ENCODE data around the gene HUS1. TPM values are rescaled to one million over a fixed set of nuclear protein-coding genes. Genes with fewer than 3 reads are reported as not detected.

Gene HUS1
- total and polyA plus RNA-seq, 2 of the 13 experiments (the other 11 are each of a cell fraction or from before 2014, with no cell fraction given): 14.8 to 16.9 TPM

DNA sequence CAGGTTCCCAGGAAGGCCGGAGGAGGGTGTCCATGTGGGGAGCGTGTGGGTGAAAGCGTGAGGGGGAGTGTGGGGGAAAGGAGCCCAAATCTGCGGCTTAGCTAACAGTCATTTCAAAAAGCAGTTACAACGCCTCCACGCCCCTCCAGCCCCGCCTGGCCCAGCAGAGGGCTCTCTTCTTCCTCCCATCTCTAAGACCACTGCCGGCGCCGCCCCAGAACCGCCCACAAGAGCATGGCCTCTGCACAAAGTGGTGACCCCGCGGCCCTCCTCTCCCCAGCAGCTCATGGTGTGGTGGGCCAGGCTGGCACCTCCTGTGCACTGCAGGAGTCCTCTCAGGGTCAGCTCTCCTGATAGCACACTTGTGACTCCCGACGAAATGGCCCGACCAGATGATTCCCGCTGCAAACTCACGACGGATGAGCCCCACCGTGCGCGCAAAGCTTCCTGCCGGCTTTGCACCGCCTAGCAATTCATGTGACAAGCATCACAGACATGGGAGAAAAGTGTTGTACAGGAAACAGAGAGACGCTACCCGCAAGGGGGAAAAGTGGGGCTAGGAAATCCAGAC lies 12.4 kb upstream of the HUS1 start (continued):
- TF ChIP-seq, protein P1, sequence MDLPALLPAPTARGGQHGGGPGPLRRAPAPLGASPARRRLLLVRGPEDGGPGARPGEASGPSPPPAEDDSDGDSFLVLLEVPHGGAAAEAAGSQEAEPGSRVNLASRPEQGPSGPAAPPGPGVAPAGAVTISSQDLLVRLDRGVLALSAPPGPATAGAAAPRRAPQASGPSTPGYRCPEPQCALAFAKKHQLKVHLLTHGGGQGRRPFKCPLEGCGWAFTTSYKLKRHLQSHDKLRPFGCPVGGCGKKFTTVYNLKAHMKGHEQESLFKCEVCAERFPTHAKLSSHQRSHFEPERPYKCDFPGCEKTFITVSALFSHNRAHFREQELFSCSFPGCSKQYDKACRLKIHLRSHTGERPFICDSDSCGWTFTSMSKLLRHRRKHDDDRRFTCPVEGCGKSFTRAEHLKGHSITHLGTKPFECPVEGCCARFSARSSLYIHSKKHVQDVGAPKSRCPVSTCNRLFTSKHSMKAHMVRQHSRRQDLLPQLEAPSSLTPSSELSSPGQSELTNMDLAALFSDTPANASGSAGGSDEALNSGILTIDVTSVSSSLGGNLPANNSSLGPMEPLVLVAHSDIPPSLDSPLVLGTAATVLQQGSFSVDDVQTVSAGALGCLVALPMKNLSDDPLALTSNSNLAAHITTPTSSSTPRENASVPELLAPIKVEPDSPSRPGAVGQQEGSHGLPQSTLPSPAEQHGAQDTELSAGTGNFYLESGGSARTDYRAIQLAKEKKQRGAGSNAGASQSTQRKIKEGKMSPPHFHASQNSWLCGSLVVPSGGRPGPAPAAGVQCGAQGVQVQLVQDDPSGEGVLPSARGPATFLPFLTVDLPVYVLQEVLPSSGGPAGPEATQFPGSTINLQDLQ (CRISPR knock-in tag; IDR thresholded peaks at IDR 0.05): no peak
- TF ChIP-seq PAX8 (CRISPR knock-in tag; IDR thresholded peaks at IDR 0.05; ENCODE audit: borderline replicate concordance) (no peak), SRF (IDR thresholded peaks at IDR 0.05; ENCODE audit: low read depth, low read length) (no peak), ZNF879 (CRISPR knock-in tag; IDR thresholded peaks at IDR 0.05) (no peak), ZNF674 (CRISPR knock-in tag; IDR thresholded peaks at IDR 0.05; ENCODE audit: low read depth) (no peak), KLF15 (CRISPR knock-in tag; IDR thresholded peaks at IDR 0.05; ENCODE audit: borderline replicate concordance) (no peak), ZNF747 (CRISPR knock-in tag; IDR thresholded peaks at IDR 0.05; ENCODE audit: borderline replicate concordance) (no peak), ZNF543 (CRISPR knock-in tag; IDR thresholded peaks at IDR 0.05) (no peak), ZBTB38 (CRISPR knock-in tag; IDR thresholded peaks at IDR 0.05) (peak; percentile 68; the same call in 1 of the 2 replicates), ZNF235 (CRISPR knock-in tag; IDR thresholded peaks at IDR 0.05; ENCODE audit: borderline replicate concordance) (no peak), CREB1 (IDR thresholded peaks at IDR 0.05) (no peak), CREB1 (CRISPR knock-in tag; IDR thresholded peaks at IDR 0.05) (no peak), ZFP36L2 (CRISPR knock-in tag; IDR thresholded peaks at IDR 0.05) (no peak), CEBPB (IDR thresholded peaks at IDR 0.05; ENCODE audit: borderline replicate concordance, low read depth, low read length) (no peak), SCMH1 (CRISPR knock-in tag; IDR thresholded peaks at IDR 0.05; ENCODE audit: borderline replicate concordance) (no peak), ZNF781 (CRISPR knock-in tag; IDR thresholded peaks at IDR 0.05; ENCODE audit: borderline replicate concordance, not compliant biosample characterization) (no peak), MLLT10 (CRISPR knock-in tag; IDR thresholded peaks at IDR 0.05) (no peak), ZNF333 (CRISPR knock-in tag; IDR thresholded peaks at IDR 0.05; ENCODE audit: borderline replicate concordance) (no peak), NKX3-1 (CRISPR knock-in tag; IDR thresholded peaks at IDR 0.05) (no peak)
- TF ChIP-seq, protein P2, sequence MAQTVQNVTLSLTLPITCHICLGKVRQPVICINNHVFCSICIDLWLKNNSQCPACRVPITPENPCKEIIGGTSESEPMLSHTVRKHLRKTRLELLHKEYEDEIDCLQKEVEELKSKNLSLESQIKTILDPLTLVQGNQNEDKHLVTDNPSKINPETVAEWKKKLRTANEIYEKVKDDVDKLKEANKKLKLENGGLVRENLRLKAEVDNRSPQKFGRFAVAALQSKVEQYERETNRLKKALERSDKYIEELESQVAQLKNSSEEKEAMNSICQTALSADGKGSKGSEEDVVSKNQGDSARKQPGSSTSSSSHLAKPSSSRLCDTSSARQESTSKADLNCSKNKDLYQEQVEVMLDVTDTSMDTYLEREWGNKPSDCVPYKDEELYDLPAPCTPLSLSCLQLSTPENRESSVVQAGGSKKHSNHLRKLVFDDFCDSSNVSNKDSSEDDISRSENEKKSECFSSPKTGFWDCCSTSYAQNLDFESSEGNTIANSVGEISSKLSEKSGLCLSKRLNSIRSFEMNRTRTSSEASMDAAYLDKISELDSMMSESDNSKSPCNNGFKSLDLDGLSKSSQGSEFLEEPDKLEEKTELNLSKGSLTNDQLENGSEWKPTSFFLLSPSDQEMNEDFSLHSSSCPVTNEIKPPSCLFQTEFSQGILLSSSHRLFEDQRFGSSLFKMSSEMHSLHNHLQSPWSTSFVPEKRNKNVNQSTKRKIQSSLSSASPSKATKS (CRISPR knock-in tag; IDR thresholded peaks at IDR 0.05): no peak
- TF ChIP-seq, protein P3, sequence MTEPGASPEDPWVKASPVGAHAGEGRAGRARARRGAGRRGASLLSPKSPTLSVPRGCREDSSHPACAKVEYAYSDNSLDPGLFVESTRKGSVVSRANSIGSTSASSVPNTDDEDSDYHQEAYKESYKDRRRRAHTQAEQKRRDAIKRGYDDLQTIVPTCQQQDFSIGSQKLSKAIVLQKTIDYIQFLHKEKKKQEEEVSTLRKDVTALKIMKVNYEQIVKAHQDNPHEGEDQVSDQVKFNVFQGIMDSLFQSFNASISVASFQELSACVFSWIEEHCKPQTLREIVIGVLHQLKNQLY (CRISPR knock-in tag; IDR thresholded peaks at IDR 0.05): 0 out of 2 replicates have a peak, but pooled peaks have one; percentile 37
- TF ChIP-seq, protein P4, sequence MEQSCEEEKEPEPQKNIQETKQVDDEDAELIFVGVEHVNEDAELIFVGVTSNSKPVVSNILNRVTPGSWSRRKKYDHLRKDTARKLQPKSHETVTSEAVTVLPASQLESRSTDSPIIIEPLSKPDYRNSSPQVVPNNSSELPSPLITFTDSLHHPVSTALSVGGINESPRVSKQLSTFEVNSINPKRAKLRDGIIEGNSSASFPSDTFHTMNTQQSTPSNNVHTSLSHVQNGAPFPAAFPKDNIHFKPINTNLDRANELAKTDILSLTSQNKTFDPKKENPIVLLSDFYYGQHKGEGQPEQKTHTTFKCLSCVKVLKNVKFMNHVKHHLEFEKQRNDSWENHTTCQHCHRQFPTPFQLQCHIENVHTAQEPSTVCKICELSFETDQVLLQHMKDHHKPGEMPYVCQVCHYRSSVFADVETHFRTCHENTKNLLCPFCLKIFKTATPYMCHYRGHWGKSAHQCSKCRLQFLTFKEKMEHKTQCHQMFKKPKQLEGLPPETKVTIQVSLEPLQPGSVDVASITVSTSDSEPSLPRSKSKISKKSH (CRISPR knock-in tag; IDR thresholded peaks at IDR 0.05; ENCODE audit: borderline replicate concordance): no peak
